Astrocyte of the cerebellum (primary cell): ENCODE results near the gene ITGB8.

Source experiments
- DNase-seq: peaks from one replicate; pipeline ENCODE4 v3.0.0-alpha.2; 2011; ENCODE audit warnings: low read depth
- H3K4me3 ChIP-seq: 2 replicates; pipeline ENCODE4 v1.5.1; 2011; ENCODE audit warnings: mild to moderate bottlenecking, low read depth, low read length, moderate library complexity
- CTCF ChIP-seq: IDR thresholded peaks from 2 replicates; pipeline ENCODE4 v1.5.1; 2012; ENCODE audit warnings: low read length, low read depth, moderate library complexity, mild to moderate bottlenecking; ENCODE audit errors: missing control alignments
- in situ Hi-C: cut with HindIII; loops from 2 replicates; pipeline ENCODE4 v1.10.0; 2017; ENCODE audit warnings: low sequenced_read_pairs

Gene ITGB8

DNA sequence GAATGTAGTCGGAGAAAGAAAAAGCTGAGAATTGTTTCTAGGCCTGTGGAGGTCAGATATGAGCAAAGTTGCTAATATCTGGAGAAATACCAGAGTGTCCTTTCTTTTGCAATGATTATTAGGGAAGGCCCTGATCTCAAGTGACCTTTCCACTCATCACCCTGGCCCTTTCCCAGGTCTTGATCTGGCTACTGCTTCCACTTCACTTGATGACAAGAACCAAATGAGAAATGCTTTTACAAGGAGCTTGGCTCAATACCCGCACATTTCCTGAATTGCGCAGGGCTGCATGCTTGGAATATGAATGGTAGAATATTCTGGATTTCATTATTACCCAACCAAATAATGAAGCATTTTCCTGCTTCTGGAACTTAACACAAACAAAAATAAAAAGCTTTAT, 104.6 kb downstream of the ITGB8 start:
- in situ Hi-C loops = no loop called here
- H3K4me3 ChIP-seq = no peak overlapping the region
- TF ChIP-seq CTCF = no peak
- DNase-seq = no peak

DNA sequence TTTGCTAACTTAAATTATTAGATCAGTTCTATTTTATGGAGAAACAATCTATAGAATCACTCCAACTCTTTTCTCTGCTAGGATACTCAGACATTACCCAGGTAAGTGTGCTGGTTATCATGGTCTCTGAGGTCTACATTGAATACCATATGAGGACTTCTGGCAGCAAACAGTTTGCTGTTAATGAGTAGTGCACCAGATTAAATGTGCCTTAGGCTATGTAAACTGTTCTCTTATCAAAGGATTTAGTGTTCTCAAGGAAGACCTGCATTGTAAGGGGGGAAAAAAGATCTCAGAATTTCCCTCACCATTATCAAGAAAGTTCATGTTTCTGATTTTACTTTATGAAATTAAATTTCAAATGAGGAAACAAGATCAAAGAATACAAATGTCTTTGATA, 107.5 kb downstream of the ITGB8 start:
- no peak for DNase-seq
- TF ChIP-seq CTCF = no peak
- H3K4me3 ChIP-seq = no peak overlapping the region
- in situ Hi-C loops = no loop called here

DNA sequence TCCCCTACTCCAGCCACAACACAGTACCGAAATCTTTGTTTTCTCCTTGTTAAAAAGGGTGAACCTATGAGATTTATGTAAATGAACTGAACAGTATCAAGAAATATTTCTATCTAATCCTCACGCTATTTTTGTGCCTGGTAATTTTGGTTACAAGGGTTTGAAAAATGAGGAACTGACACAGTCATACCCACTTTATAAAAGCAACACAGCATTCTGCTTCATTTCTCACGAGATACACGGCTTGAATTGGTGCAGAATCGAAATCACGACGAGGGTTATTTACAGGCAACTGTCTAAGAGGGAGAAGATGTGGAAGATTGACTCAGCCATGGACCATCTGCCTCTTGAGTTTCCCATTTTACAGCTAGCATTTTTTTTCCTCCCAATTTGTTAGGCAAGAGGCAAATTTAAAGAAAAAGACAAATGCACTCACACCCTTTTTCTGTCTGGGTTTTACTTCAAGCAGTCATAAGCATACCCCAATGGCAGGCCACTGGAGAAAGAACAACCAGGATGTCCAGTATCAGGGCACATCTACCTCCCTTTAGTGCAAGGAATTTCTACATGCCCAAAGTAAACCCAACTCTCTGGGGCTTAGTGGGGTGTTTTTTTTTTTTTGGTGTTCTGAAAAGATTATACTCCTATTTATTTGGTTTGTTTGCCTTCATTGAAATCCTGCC, 108.1 kb downstream of the ITGB8 start:
- no peak overlapping the region for H3K4me3 ChIP-seq
- TF ChIP-seq CTCF = no peak
- in situ Hi-C loops = no loop called here
- no peak for DNase-seq

DNA sequence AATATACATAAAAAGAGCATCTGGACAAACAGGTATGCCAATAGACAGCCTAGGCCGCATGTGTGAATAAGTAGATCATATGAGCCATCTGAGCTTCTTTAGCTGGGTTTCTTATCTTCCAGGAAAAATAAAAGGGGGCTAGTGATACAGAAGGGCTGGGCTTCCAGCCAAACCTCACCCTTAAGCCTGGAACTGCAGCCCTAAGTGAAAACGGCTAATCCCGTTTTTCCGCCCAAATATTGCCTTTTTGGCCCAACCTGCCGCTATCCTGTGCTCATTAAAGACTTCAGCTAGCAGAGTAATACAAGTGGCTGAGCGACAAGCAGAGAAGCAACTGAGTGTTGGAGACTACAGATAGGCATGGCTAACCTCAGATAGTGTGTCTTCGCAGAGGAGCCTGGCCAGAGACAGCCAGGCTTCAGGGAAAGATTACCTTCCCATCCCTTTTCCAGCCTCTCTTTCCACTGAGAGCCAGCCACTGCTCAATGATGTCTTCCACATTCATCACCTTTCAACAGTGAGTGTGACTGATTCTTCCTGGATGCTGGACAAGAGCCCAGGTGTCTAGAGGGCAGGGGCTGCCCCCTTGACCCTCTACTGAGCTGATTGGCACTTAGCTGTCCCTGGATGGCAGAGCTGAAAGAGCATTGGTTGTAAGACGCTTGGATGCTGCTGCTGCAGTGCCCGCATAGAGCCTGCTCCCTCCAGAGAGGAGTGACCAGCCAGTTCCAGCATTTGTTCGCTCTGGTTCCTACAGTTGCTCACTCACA, 108.9 kb downstream of the ITGB8 start:
- TF ChIP-seq CTCF = no peak
- DNase-seq = no peak
- no peak overlapping the region for H3K4me3 ChIP-seq
- in situ Hi-C loops = no loop called here

GRCh38 chr7:20440472-20441105, 109.9 kb downstream of the ITGB8 start:
- TF ChIP-seq CTCF = peak; percentile 50
- no peak for DNase-seq
- no peak overlapping the region for H3K4me3 ChIP-seq
- in situ Hi-C loops = no loop called here

DNA sequence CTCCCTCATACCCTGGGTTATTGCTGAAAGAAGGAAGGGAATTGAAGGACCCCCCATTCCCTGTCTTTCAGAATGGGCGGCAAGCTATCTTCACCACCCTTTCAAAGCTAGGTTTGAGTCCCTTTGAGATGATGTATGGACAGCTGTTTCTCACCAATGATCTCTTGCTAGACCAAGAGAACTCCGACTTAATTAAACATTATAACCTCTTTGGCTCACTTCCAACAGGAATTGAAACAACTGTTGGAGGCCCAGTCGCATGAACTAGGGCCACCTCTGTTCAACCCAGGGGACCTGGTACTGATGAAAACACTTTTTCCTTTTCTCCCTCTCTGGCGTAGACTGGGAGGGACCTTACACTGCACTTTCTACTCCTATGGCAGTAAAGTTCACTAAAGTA, 110.6 kb downstream of the ITGB8 start:
- no peak for DNase-seq
- TF ChIP-seq CTCF = no peak
- no peak overlapping the region for H3K4me3 ChIP-seq
- in situ Hi-C loops = no loop called here
